ENCODE results near the gene RAB17.

RAB17 gene

DNA sequence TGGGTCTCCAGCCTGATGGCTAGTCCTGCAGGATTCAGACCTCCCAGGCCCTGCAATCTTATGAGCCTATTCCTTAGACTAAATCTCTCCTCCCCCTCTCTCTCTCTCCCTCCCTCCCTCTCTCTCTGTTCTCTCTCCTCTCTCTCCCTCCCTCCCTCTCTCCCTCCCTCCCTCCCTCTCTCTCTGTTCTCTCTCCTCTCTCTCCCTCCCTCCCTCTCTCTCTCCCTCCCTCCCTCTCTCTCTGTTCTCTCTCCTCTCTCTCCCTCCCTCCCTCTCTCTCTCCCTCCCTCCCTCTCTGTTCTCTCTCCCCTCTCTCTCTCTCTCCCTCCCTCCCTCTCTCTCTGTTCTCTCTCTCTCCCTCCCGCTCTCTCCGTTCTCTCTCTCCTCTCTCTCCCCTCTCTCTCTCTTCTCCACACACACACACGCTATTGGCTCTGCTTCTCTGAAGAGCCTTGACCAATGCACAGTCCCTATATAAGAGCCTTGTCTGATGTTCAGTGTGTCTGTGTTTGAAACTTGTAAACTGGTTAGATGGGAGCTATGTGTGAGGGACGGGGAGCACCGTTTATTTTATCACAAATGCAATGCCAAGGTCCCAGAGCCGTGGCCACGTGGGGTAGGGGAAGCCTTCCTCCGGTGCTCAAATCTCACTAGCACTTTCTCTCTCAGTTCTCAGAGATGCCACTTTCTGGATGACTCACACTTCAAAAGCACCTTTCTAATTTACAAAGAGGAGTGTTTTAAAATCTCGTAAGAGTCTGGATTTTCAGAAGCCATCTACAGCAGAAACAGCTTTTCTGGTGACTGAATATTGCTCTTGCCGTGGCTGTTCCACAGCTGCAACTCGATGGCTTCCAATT lies 33.5 kb downstream of the RAB17 start:
- no peak for DNase-seq

DNA sequence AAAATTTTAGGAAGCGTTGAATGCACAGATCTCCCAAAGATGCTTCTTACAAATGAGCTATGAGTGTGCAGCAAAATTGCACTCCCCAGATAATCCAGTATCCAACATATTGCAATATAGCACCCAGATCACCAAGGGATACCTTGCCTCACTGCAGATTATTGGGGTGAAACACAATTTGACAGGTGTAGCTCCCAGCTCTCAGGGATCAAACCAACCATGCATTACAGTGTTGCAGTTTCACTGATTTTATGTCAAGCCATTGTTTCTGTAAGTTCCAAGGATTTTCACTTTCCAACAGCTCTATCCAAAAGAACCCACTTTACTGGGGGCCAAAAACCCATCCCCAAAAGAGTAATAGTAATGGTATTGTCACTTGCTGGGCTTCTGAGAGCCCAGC lies 35.0 kb downstream of the RAB17 start:
- no peak for DNase-seq

DNA sequence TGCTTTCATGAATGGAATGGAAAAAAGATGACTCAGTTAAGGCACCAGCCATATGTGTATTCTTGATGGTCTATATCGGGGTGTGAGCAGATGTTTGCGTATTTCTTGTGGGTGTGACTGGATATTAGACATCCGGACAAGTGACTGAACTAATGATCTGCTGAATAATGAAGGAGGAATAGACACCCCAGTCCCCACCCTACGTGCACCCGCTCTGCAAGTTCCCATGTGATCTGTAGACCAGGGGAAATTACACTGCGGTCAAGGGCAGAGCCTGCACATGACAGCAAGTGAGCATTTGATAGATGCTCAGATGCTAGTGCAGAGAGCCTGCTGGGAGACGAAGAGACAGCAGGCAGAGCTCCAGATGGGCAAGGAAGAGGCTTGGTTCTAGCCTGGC lies 36.6 kb downstream of the RAB17 start:
- no peak for DNase-seq

DNA sequence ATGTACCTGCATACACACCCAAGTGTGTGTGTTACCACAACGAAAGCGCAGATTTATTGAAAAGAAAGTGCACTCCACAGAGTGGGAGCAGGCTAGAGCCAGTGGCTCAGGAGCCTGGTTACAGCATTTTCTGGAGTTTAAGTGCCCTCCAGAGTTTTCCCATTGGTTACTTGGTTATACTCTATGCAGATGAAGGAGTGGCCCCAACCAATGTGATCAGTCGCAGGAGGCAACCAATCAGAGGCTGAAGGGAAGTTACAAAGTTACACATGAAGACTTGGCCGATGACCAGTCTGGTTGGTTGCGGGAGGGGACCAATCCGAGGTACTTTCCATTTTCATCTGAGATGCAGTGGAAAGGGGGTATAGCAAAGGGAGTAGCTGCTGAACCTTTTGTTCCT lies 37.6 kb downstream of the RAB17 start:
- no peak for DNase-seq

DNA sequence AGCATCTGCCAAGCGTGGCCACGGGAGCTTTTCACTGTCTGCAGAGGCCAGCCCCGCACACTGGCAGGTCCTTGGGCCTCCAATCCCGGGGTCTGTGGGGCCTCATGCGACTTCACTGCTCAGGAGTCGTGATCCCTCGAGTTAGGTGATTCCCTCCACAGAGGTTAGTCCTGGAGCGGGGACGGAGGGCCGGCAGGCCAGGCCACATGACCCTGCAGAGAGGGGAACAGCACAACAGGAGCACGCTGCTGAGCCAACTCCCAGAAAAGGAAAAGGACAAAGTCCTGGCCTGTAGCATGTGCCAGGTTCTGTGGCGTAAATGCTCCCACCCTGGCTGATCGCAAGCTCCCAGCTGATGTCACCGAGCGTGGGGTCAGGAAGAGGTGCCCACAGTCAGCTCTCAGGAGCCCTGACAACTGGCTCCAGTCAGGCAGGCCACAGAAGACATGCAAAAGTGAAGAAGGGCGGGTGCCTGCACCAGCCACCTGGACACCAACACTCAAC lies 39.4 kb downstream of the RAB17 start:
- no peak for DNase-seq

DNA sequence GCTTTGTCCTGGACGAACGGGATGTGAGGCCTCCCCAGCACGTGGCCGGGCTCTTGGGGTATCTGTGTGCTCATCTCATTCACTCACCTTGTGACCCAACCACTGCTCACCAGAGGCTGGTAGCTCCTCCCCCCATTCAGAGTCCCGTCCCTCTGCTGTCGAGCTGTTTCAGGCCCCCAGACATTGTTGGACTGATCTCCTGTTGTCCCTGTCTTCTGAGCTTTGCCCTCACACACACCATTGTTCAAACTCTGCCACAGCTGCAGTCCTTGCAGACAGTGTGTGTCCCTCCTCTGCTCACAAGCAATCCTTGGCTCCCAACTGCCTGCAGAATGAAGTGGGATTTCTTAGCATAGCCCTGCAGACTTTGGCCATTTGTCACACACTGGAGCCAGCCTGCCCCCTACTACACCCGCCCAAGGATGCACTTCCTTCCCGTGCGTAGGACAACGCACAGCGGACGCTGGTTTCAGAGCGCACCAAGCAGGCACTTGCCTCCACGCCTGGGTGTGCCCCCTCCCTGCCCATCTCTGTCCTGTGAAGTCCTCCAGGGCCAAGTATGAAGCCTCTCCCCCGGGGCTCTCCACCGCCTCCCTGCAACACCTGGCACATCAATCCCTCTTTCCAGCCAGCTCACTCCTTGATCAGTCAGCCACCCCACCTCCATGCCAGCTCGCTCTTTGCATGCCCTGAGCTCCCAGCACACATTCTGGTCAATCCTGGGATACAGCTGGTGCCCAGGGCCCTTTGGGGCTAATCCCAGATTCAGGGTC lies 40.7 kb downstream of the RAB17 start:
- DNase-seq: no peak

DNA sequence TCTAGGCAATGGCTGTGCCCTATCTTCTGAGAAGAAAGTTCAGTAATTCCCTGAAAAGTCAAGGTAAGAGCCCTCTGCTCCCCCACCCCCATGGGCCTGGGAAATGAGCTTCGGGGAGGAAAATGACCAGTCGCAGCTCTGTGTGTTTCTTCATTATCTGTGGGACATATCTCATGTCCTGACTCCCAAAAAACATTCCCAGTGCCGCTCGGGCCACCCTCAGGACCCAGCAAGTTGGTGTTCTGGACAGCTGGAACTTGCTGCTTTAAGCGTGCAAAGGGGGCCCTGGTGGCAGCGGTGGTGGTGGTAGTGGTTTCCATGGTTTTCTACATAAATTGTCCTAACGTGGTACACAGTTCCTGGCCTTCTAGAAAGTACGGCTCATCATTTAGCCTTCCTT lies 41.3 kb downstream of the RAB17 start:
- no peak for DNase-seq

DNA sequence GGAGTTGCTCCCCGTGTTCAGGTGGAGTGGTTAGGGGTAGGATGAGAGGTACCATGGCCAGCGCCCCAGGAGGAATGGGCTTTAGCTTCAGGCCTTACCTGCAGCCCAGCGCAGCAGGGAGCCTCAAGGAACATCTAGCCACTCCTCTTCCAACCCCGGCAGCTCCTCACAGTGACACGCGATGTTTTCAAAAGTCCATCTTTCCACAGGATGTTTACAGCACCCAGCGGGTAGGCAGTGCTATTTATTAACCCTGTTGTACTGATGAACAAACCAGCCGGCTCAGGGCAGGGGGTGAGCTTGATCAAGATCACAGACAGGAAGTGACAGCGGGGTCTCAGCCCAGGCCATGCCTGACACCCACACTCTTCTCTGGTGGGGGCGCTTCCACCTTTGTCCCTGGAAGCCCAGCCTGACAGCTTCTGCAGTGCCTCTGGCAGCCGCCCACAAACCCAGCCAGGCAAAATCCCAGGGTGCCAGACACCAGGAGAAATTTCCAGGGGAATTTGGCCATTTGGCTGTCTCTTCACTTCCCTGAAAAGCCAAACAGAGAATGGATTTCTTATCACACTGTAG lies 42.6 kb downstream of the RAB17 start:
- no peak for DNase-seq

DNA sequence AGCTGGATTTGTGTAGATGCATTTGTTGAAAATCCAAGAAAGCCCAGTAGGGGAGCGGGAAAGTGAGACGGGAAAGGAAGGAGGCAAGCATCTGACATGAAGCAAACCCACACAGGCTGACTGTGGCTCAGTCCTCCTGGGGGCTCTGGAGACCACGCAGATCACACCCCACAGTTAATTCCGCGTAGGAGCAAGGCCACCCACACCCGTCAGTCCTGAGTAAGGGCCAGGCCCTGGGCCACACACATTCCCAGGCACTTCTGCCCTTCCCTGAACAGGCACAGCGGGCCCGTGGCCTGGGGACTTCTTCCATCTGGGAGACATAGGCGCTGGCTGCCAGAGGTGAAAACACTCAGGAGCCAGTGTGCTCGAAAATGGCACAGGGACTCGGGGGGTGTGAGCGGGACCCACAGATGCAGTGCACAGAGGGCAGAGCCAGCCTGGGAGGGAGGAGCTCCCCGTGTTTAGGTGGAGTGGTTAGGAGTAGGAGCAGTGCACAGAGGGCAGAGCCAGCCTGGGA lies 43.6 kb downstream of the RAB17 start:
- no peak for DNase-seq

DNA sequence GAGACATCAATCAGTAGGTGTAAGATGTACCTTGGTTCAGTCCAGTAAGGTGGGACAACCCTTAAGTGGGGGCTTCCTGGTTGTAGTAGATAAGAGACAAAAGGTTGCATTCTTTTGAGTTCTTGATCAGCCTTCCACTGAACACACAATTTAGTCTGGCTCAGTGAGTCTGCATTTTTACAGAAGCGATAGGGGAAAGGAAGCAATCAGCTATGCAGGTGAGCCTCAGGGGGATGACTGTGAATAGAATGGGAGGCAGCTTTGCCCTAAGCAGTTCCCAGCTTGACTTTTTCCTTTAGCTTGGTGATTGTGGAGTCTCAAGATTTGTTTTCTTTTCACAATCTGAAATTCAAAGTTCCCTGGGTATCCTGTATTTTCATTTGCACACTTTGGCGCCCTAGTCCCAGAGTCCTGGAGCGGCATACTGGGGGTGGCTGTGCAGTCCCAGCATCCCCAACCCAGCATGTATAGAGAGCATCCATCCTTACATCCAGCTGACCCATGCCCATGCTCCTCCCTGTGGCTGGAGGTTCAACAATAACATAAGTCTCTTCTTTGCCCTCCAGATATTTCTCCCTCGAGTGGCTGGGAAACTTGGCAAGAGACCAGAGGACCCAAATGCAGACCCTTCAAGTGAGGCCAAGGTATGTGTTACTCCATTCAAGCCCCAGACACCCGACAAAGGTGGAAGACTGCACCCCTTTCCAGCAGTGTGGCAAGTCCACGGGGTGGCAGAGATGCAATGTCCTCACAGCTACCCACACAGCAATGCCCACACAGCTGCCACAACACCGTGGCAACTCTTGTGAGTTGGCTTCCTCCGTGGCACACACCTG lies 44.3 kb downstream of the RAB17 start:
- DNase-seq: no peak

DNA sequence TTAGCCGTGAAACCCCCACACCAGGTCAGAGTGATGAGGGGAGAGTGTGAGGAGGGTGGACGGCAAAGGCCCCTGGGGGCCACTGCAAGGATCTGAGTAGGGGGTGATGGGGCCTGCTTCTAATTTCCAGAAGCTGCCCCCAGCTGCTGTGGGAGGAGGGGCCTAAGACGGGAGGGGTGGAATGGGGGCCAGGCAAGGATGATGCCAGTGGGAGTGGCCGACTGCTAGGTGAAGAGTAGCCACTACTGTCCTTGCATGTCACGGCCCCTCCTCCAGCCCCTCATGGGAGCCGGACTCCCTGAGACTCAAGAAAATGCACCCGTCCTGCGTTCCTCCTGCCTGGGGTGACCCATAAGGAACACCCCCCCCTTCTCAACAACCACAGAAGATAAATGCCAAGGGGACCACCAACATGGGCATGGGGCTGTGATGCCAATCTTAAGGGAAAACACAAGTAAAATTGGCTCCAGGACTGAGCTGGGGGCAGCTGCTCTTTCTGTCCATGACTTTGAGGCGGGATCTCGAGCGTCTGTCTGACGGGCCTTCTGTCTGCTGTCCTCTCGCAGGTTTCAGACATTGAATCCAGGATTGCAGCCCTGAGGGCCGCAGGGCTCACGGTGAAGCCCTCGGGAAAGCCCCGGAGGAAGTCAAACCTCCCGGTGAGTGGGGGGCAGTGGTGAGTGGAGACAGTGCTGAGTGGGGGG lies 48.4 kb downstream of the RAB17 start:
- no peak for DNase-seq

DNA sequence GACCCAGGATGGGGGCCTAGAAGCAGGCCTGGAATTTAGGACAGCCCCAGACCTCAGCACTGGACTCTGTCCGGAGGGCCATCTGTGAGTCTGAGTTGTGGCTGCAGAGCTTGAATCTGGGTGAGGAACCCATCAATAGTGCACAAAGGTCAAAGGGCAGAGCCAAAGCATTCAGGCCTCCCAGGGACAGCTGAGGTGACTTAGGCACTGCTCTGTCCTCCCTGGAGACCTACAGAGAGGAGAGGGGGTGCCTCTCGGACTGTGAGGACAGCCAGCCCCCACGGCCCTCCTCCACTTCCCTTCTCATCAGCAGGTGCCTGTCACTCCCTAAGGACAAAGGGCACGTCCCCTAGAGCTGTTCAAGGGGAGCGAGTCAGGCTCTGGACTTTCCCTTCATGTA lies 49.3 kb downstream of the RAB17 start:
- DNase-seq: no peak

DNA sequence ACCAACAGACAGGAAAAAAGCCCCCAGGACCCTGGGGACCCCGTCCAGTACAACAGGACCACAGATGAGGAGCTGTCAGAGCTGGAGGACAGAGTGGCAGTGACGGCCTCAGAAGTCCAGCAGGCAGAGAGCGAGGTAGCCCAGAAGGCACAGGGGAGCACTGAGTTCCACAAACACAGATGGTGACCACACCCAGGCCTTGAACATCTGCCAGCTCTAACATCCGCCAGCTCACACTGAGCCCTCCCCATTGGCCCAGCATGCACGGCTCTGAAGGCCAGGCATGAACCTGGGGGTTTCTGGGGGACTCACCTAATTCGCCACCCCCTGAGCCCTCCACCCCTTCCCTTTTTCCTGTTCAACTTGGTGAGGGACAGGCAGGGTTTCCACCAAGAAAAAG lies 49.7 kb downstream of the RAB17 start:
- peak; percentile 22 to 72 for DNase-seq

DNA sequence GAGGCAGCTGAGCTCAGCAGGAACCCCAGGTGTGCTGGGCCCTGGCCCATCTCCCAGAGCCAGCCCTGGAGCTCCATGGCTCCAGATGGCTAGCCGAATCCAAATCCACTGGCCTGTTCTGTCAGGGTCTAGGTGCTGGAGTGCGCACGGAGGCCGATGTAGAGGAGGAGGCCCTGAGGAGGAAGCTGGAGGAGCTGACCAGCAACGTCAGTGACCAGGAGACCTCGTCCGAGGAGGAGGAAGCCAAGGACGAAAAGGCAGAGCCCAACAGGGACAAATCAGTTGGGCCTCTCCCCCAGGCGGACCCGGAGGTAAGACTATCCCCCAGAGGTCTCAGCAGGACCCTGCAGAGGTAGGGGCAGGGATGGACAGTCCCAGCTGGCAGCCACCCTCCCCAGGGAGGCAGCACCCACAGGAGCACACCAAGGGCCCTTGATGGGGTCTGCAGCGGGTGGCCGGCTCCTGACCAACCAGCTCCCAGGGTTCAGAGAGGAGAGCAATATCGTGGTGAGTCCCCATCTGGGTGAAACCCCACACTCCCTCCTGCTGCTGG lies 50.2 kb downstream of the RAB17 start:
- DNase-seq: no peak

DNA sequence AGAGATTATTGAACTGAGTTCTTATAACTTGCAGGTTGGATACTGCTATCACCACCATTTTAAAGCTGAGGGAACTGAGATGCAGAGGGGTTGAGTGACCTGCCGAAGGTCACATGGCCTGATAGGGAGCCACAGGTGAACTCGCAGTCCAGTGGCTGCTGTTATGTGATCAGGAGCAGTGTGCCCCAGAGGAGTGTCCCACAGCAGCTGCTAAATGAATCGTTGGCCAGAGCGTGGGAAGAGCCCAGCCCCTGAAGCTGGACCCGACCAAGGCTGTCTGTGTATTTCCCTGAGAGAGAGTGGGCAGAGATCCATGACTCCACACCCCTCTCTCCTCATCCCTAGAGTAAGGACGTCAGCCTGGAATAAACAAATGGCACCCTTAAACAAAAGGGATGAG lies 50.9 kb downstream of the RAB17 start:
- no peak for DNase-seq

DNA sequence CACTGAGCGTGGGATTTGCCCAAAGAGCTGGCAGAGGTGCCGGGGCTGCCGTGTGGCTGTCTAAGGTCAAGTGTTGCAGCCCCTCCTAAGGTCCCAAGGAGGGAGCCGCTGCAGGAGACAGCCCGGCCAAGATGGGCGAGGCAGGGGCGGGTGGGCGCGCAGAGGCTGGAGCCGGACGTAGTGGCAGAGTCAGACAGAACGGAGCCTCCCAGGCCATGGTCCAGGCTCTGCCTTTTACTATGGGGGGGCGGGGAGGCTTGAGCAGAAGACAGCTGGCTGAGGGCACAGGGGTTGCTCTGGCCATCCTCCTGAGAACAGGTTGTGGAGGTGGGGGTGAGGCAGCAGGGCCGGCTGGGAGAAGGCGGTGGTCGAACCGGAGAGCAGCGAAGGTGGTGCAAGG lies 51.6 kb downstream of the RAB17 start:
- no peak for DNase-seq

DNA sequence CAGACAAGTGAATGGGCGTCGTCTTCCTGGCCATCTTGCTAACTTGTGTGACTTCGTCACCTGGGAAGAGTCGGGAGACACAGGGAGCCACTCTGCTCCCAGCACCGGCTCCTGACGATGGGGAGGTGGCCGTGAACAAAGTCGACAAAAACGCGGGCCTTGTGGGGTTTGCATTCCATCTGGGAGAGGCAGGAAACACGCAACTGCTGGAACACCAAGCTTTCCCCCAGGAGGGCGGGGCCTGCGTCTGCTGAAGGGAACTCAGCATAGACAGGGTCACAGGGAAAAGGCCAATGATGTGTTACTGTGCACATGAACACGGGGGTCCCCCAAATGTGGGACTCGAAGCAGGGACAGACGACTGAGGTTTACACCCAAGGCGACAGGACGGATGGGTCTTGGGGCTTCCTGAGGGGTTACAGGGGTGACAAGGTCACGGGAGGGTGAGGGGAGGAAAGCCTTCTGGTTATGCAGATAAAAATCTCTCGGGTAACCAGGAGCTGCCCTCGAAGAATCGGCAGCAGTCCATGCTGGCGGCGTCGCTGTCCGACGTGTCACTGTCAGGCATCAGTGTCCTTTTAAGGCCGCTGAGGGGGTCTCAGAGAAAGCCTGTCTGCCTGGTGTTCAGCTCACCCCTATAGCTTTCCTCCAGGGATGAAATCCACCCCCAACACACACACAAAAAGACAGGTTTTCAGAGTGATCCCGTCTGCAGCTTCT lies 52.4 kb downstream of the RAB17 start:
- no peak for DNase-seq

DNA sequence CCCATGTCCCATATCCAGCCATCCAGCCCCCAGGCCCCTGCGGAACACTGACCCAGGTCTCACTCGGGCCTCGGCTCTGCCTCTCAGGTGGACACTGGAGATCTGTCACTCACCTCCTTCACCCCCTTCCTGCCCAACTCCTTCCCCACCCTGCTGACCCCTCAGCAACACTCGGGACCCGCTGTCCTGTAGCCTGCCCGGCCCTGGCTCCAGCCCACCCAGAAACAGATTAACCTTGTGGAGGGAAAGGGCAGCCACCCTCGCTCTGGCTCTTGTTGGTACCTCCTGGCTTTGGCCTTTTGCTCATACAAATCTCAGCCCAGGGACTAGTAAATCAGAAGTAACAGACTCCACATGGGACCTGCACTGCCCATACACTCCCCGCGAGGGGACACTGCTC lies 53.9 kb downstream of the RAB17 start:
- no peak for DNase-seq

DNA sequence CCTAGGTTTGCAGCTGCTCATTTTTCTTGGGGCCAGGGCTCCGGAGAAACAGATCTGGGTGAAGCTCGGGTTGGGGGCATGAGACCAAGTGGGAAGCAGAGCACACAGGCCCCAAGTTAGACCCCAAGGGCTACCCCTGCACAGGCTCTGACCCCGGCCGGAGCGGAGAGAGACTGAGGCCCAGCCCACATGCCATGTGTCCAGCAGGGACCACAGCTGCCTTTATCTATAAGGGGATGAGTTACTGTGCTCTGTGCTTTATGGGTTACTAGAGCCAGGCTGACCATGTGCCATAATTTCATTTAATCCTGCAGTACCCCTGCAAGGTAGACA lies 54.5 kb downstream of the RAB17 start:
- no peak for DNase-seq

DNA sequence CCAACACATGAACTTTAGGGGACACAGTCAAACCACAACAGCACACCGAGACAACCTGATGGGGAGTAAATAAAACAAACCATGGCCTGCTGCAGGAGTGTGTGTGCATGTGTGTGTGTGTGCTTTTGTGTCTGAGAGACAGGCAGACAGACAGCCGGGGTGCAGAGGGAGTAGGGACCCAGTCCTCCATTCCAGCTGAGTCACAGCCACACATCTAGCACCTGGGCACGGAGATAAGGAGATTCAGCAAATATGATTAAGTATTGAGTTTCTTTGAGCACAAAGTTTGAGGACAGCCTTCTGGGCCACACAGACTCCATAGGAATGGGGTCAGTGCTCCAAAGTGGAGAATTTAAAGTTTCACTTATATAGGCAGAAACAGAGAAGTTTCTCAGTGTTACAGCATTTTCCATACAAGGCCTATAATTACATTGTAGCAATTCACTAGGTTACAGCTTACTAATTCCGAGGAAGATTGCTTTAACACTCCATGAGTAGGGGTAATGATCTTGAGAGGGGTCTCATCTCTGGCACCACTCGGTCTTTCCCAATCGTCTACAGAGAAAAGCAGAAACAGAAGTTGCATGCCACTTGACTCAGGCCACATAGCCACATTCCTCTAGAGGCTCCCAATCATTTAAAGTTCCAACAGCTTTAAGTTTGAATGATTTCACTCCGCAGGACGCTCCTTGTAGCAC lies 55.0 kb downstream of the RAB17 start:
- DNase-seq: no peak

DNA sequence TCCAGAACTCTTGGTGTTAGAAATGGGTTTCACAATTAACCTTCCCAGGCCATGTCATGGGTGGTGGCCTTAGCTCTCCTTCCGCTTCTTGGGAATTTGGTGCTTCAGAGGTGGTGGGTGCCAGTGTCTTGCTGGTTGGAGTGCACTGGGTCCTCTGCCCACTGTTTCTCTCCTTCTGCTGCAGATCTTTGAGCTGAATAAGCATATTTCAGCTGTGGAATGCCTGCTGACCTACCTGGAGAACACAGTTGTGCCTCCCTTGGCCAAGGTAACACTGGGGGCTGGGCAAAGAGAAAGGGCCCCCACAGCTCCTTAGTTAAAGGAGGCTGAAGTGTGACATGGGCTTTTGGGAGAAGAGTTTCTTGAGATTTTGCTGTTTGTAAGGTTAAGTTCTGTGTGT lies 56.2 kb downstream of the RAB17 start:
- no peak for DNase-seq

All from SHP77 (cell line).